H1 (cell line): ENCODE results near the gene OR2V1. TPM values are rescaled to one million over a fixed set of nuclear protein-coding genes. Genes with fewer than 3 reads are reported as not detected.

Experiments used
- CTCF ChIA-PET: fragments of 300-600 bp; sonication (Branson Sonifier 250); formaldehyde crosslinking; loops from one replicate; lab custom pipeline; 2021; ENCODE audit not compliant: partially characterized antibody; lab: Charles Lee
- POLR2A ChIA-PET: fragments of 300-600 bp; sonication (Branson Sonifier 250); formaldehyde crosslinking; loops from one replicate; lab custom pipeline; 2021; ENCODE audit warnings: inconsistent platforms; ENCODE audit not compliant: partially characterized antibody; lab: Charles Lee
- DNase-seq, 2 experiments: peaks; one replicate each; pipeline versions ENCODE4 v3.0.0 to v3.0.0-alpha.2; 2010 to 2022; ENCODE audit warnings: low spot score in 2 of 2, low read depth in 1 of 2, mixed read lengths in 1 of 2
- FAIRE-seq: peaks from 2 replicates; lab custom pipeline; 2011; peaks lifted over from hg19 to GRCh38; lab: Jason Lieb, UNC
- H2AFZ ChIP-seq: 2 replicates; pipeline ENCODE4 v1.8.1; 2012; ENCODE audit warnings: low read length, inconsistent platforms
- H2AK5ac ChIP-seq: 2 replicates; pipeline ENCODE4 v1.6.1; 2013; ENCODE audit warnings: low read depth, low read length
- H2BK120ac ChIP-seq: replicated peaks from 2 replicates; pipeline ENCODE3; 2013; ENCODE audit warnings: low read depth, low read length, inconsistent platforms
- H2BK12ac ChIP-seq: 2 replicates; pipeline ENCODE4 v1.6.1; 2013; ENCODE audit warnings: low read depth, low read length
- H2BK15ac ChIP-seq: 2 replicates; pipeline ENCODE4 v1.6.1; 2013; ENCODE audit warnings: low read length
- H2BK20ac ChIP-seq: 2 replicates; pipeline ENCODE4 v1.6.1; 2013; ENCODE audit warnings: low read length
- H2BK5ac ChIP-seq: 2 replicates; pipeline ENCODE4 v1.6.1; 2013; ENCODE audit warnings: low read depth, low read length
- H3K14ac ChIP-seq: 2 replicates; pipeline ENCODE4 v1.6.1; 2013; ENCODE audit warnings: inconsistent platforms; ENCODE audit not compliant: insufficient read length
- H3K18ac ChIP-seq: 2 replicates; pipeline ENCODE4 v1.6.1; 2013; ENCODE audit warnings: low read length; ENCODE audit errors: extremely low read depth
- H3K23ac ChIP-seq: 2 replicates; pipeline ENCODE4 v1.6.1; 2013; ENCODE audit warnings: inconsistent platforms; ENCODE audit not compliant: insufficient read length
- H3K23me2 ChIP-seq: 2 replicates; pipeline ENCODE4 v1.6.1; 2013; ENCODE audit warnings: low read depth, low read length
- H3K27ac ChIP-seq: 2 replicates; pipeline ENCODE4 v1.6.1; 2011; ENCODE audit warnings: low read depth, low read length, inconsistent platforms
- H3K27me3 ChIP-seq, 4 experiments: replicated peaks in 1 of 4; 1 replicate in 1 of 4; 2 replicates in 3 of 4; pipeline versions ENCODE4 v1.6.1 to v1.8.1; 2011 to 2013; ENCODE audit warnings: low read length in 3 of 4, mild to moderate bottlenecking in 3 of 4, inconsistent platforms in 2 of 4, mixed read lengths in 2 of 4, moderate library complexity in 1 of 4; ENCODE audit not compliant: control insufficient read depth in 3 of 4, insufficient read depth in 3 of 4; ENCODE audit errors: extremely low read depth in 1 of 4
- H3K36me3 ChIP-seq, 4 experiments: 2 replicates each; pipeline versions ENCODE4 v1.6.1 to v1.8.1; 2011 to 2013; ENCODE audit warnings: mild to moderate bottlenecking in 4 of 4, low read length in 3 of 4, moderate library complexity in 2 of 4, control low read depth in 1 of 4, inconsistent platforms in 1 of 4; ENCODE audit not compliant: insufficient read depth in 4 of 4, control insufficient read depth in 2 of 4
- H3K4ac ChIP-seq: replicated peaks from 2 replicates; pipeline ENCODE3; 2013; ENCODE audit warnings: low read length, low read depth, mixed read lengths, inconsistent platforms; ENCODE audit not compliant: insufficient read length
- H3K4me1 ChIP-seq, 4 experiments: replicated peaks in 1 of 4; 1 replicate in 1 of 4; 2 replicates in 3 of 4; pipeline versions ENCODE4 v1.6.1 to v1.8.1; 2011 to 2013; ENCODE audit warnings: low read length in 3 of 4, inconsistent platforms in 2 of 4, mixed read lengths in 1 of 4; ENCODE audit not compliant: insufficient read depth in 4 of 4, control insufficient read depth in 3 of 4
- H3K4me2 ChIP-seq, 2 experiments: 2 replicates each; pipeline versions ENCODE4 v1.6.1 to v1.8.1; 2011 to 2013; ENCODE audit warnings: low read depth in 2 of 2, low read length in 2 of 2, control low read depth in 1 of 2, inconsistent platforms in 1 of 2, mild to moderate bottlenecking in 1 of 2; ENCODE audit not compliant: insufficient read depth in 1 of 2
- H3K4me3 ChIP-seq, 4 experiments: fragments of 200-600, 300-600 bp in 1 of 4; sonication (generic), shearing (Covaris generic), sonication (Bioruptor Twin) in 1 of 4; 2 replicates each; pipeline versions ENCODE4 v1.5.1 to v1.8.1; 2011 to 2016; ENCODE audit warnings: low read length in 4 of 4, low read depth in 3 of 4, control low read depth in 2 of 4, inconsistent platforms in 2 of 4, mild to moderate bottlenecking in 2 of 4, mixed read lengths in 1 of 4, moderate library complexity in 1 of 4; ENCODE audit not compliant: insufficient read depth in 2 of 4; ENCODE audit errors: extremely low read depth in 1 of 4
- H3K56ac ChIP-seq: replicated peaks from 2 replicates; pipeline ENCODE3; 2013; ENCODE audit warnings: low read depth, mild to moderate bottlenecking, mixed read lengths, low read length, inconsistent platforms; ENCODE audit not compliant: insufficient read length
- H3K79me1 ChIP-seq: 2 replicates; pipeline ENCODE4 v1.6.1; 2013; ENCODE audit warnings: low read depth, low read length, control low read depth
- H3K79me2 ChIP-seq, 2 experiments: 2 replicates each; pipeline versions ENCODE4 v1.6.1 to v1.8.1; 2012 to 2013; ENCODE audit warnings: low read length in 2 of 2, mild to moderate bottlenecking in 2 of 2, inconsistent platforms in 1 of 2; ENCODE audit not compliant: insufficient read depth in 2 of 2, control insufficient read depth in 1 of 2
- H3K9ac ChIP-seq, 4 experiments: replicated peaks in 1 of 4; 1 replicate in 1 of 4; 2 replicates in 3 of 4; pipeline versions ENCODE4 v1.6.1 to v1.8.1; 2011 to 2013; ENCODE audit warnings: low read depth in 3 of 4, low read length in 3 of 4, control low read depth in 2 of 4, mild to moderate bottlenecking in 2 of 4, moderate library complexity in 2 of 4, inconsistent platforms in 1 of 4; ENCODE audit errors: extremely low read depth in 1 of 4
- H3K9me3 ChIP-seq, 2 experiments: 2 replicates each; pipeline versions ENCODE4 v1.6.1 to v1.8.1; 2012 to 2013; ENCODE audit warnings: mild to moderate bottlenecking in 2 of 2, moderate library complexity in 2 of 2, control low read depth in 1 of 2, inconsistent platforms in 1 of 2, low read depth in 1 of 2, low read length in 1 of 2, mixed read lengths in 1 of 2; ENCODE audit not compliant: insufficient read depth in 2 of 2
- H4K20me1 ChIP-seq, 2 experiments: replicated peaks in 1 of 2; 2 replicates each; pipeline versions ENCODE3 to v1.8.1; 2011 to 2013; ENCODE audit warnings: inconsistent platforms in 2 of 2, low read length in 2 of 2, mild to moderate bottlenecking in 1 of 2; ENCODE audit not compliant: insufficient read depth in 2 of 2, control insufficient read depth in 1 of 2
- H4K5ac ChIP-seq: 2 replicates; pipeline ENCODE4 v1.6.1; 2013; ENCODE audit warnings: low read length, low read depth, mixed read lengths, inconsistent platforms; ENCODE audit not compliant: insufficient read length
- H4K8ac ChIP-seq: 2 replicates; pipeline ENCODE4 v1.8.0; 2013; ENCODE audit warnings: mild to moderate bottlenecking, moderate library complexity, low read length, inconsistent platforms; ENCODE audit not compliant: insufficient read depth; ENCODE audit errors: extremely low read depth
- H4K91ac ChIP-seq: replicated peaks from 2 replicates; pipeline ENCODE3; 2013; ENCODE audit warnings: low read length, mixed read lengths, inconsistent platforms; ENCODE audit not compliant: insufficient read length
- ASH2L ChIP-seq: fragments of 200-600, 300-600 bp; sonication (generic); IDR thresholded peaks from one replicate; pipeline ENCODE4 v1.7.1; 2017; ENCODE audit warnings: low read length
- CEBPB ChIP-seq: IDR thresholded peaks from 2 replicates; pipeline ENCODE4 v1.6.1; 2012; ENCODE audit warnings: low read depth, low read length
- CHD1 ChIP-seq: IDR thresholded peaks from 2 replicates; pipeline ENCODE4 v1.6.1; 2012; ENCODE audit warnings: low read depth, low read length, improper control_type of control experiment
- CHD2 ChIP-seq: IDR thresholded peaks from 2 replicates; pipeline ENCODE4 v1.6.1; 2012; ENCODE audit warnings: low read length, improper control_type of control experiment
- CTBP2 ChIP-seq: IDR thresholded peaks from 2 replicates; pipeline ENCODE4 v1.7.0; 2011; ENCODE audit warnings: borderline replicate concordance, mild to moderate bottlenecking, moderate library complexity, mixed read lengths, low read length; ENCODE audit not compliant: insufficient read depth, insufficient read length
- GABPA ChIP-seq: IDR thresholded peaks from 2 replicates; pipeline ENCODE4 v1.6.1; 2011; ENCODE audit warnings: mild to moderate bottlenecking, low read length, moderate library complexity, borderline replicate concordance; ENCODE audit not compliant: insufficient read depth
- GTF2F1 ChIP-seq: IDR thresholded peaks from 2 replicates; pipeline ENCODE4 v1.6.1; 2012; ENCODE audit warnings: low read depth, low read length, improper control_type of control experiment, borderline replicate concordance
- JUND ChIP-seq: IDR thresholded peaks from 2 replicates; pipeline ENCODE4 v1.6.1; 2011; ENCODE audit warnings: mild to moderate bottlenecking, improper control_type of control experiment, low read length
- NRF1 ChIP-seq: IDR thresholded peaks from 2 replicates; pipeline ENCODE4 v1.6.1; 2011; ENCODE audit warnings: mild to moderate bottlenecking, low read depth, low read length, improper control_type of control experiment
- RNF2 ChIP-seq: fragments of 200-900, 300-1000 bp; sonication (generic); IDR thresholded peaks from 2 replicates; pipeline ENCODE4 v1.7.1; 2016; ENCODE audit warnings: borderline replicate concordance, low read depth, mild to moderate bottlenecking, antibody characterized with exemption, low read length; ENCODE audit not compliant: poor library complexity, severe bottlenecking; ENCODE audit errors: missing control alignments
- SAP30 ChIP-seq: fragments of 300-600 bp; sonication (generic); IDR thresholded peaks from 2 replicates; pipeline ENCODE4 v1.7.1; 2012; ENCODE audit warnings: low read length, moderate library complexity, mild to moderate bottlenecking, inconsistent platforms; ENCODE audit not compliant: insufficient read depth, insufficient replicate concordance
- SRF ChIP-seq: IDR thresholded peaks from 2 replicates; pipeline ENCODE4 v1.6.1; 2011; ENCODE audit warnings: mild to moderate bottlenecking, low read depth, low read length, moderate library complexity
- SUZ12 ChIP-seq: fragments of 200-600 bp; sonication (generic); IDR thresholded peaks from 2 replicates; pipeline ENCODE4 v1.6.1; 2012; ENCODE audit warnings: mild to moderate bottlenecking, inconsistent platforms, low read length, moderate library complexity, mixed read lengths
- WGBS, 2 experiments: shearing (Covaris generic) in 1 of 2; methylation state at CpG; one replicate each; pipeline versions ENCODE4 v1.1.6 to v1.1.7; 2013 to 2015; ENCODE audit warnings: low lambda C conversion rate in 2 of 2, mixed read lengths in 2 of 2, inconsistent platforms in 1 of 2, low coverage in 1 of 2, missing lambda C conversion rate in 1 of 2; ENCODE audit not compliant: insufficient replicate concordance in 2 of 2, insufficient coverage in 1 of 2, insufficient read length in 1 of 2; ENCODE audit errors: extremely low coverage in 1 of 2, missing lambda C conversion rate in 1 of 2; 5-methylcytosine and 5-hydroxymethylcytosine counted together
- polyA plus RNA-seq, 7 experiments: library from polyadenylated mRNA; depleted of rRNA in 3 of 7; stranded (reverse) in 5 of 7; unstranded in 2 of 7; fragments of >200 nt in 5 of 7; fragments of 200-250 nt in 2 of 7; gene quantifications; 1 replicate in 5 of 7; 2 replicates in 1 of 7; 4 replicates in 1 of 7; pipeline versions ENCODE4 v1.2.1 to v1.2.3, GENCODE V29; 2011 to 2013; ENCODE audit warnings: missing spikeins in 2 of 7, mixed read lengths in 2 of 7
- total RNA-seq: library from RNA; stranded (reverse); fragmentation: NEBNext Ultra II Directional; extraction: Animal tissue kit (Norgen Biotek cat#: 25700); gene quantifications from 2 replicates; pipeline ENCODE4 v1.2.1, GENCODE V29; 2021

OR2V1 gene
- total and polyA plus RNA-seq, 2 of the 8 experiments (the other 6 are each of a cell fraction or from before 2014, with no cell fraction given): not detected

DNA sequence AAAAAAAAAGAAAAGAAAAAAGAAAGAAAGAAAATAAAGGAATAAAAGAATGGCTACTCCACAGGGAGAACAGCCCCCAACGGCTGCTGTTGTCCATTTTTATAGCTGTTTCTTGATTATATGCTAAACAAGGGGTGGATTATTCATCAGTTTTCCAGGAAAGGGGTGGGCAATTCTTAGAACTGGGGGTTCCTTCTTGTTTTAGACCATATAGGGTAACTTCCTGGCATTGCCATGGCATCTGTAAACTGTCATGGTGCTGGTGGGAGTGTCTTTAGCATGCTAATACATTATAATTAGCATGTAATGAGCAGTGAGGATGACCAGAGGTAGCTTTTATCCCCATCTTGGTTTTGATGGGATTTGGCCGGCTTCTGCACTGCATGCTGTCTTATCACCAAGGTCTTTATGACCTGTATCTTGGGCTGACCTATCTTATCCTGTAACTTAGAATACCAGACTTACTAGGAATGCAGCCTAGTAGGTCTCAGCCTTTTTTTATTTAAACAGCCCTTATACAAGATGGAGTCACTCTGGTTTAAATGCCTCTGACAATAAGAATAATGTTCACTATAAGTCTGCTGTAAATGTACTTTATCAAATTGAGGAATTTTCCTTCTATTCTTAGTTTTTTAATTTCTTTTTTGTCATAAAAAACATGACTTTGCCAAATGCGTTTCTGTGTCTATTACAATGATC lies 45.4 kb upstream of the OR2V1 start:
- Histone ChIP-seq H3K9ac (no peak overlapping the region), H3K9me3 (no peaks in the 10 kb centered on the region), H3K4me1 (no peaks in the 10 kb centered on the region), H2BK12ac (no peak overlapping the region), H4K20me1 (no peaks in the 10 kb centered on the region), H3K14ac (no peak overlapping the region), H2AFZ (no peak overlapping the region), H3K4ac (no peak overlapping the region), H2BK120ac (no peak overlapping the region), H3K4me2 (no peak overlapping the region), H4K8ac (no peak overlapping the region), H4K5ac (no peak overlapping the region), H3K36me3 (no peaks in the 10 kb centered on the region), H2BK15ac (no peak overlapping the region), H3K23me2 (peaks cover 6% of the 10 kb centered on the region; the same call in 1 of the 2 replicates), H3K27ac (no peak overlapping the region), H3K56ac (no peak overlapping the region), H2BK5ac (no peak overlapping the region), H2BK20ac (no peak overlapping the region), H3K18ac (no peak overlapping the region), H3K4me3 (no peak overlapping the region), H3K23ac (no peak overlapping the region), H3K79me2 (no peaks in the 10 kb centered on the region), H2AK5ac (no peak overlapping the region), H3K27me3 (peaks cover 0 to 16% (median 9%) of the 10 kb centered on the region in 4 experiments; a peak in 5 of 7 replicates), H3K79me1 (no peaks in the 10 kb centered on the region), H4K91ac (no peak overlapping the region)
- DNase-seq: no peak
- no peak for TF ChIP-seq GTF2F1
- no peak for TF ChIP-seq NRF1
- TF ChIP-seq CHD1: no peak
- no peak for TF ChIP-seq RNF2
- no peak for TF ChIP-seq CTBP2
- no peak for TF ChIP-seq SAP30
- no peak for TF ChIP-seq GABPA
- no peak for TF ChIP-seq SRF
- no peak for TF ChIP-seq CHD2
- TF ChIP-seq CEBPB: no peak
- TF ChIP-seq SUZ12: no peak
- TF ChIP-seq JUND: no peak
- TF ChIP-seq ASH2L: no peak
- ChIA-PET POLR2A (interaction anchor here (1.1 kb wide), 1 partner anchor 46 kb away, joined by 5 read pairs; no protein-coding TSS in a partner anchor), CTCF (interaction anchor here (0.7 to 2.6 kb wide), 2 partner anchors 8 kb away, joined by 4 to 9 read pairs; no protein-coding TSS in a partner anchor)
- 73% methylated on average over 3 of the region's 3 CpGs; no CpG with 5 or more reads in 1 of the 2 experiments for WGBS, 2 experiments
- FAIRE-seq: no peak
